PFSK-1 (cell line): ENCODE results near the gene DPH6.

Experiments
- POLR2AphosphoS5 ChIP-seq: IDR thresholded peaks from 2 replicates; pipeline ENCODE4 v1.6.1; 2012; ENCODE audit warnings: low read depth, mild to moderate bottlenecking, control low read depth, low read length, moderate library complexity
- REST ChIP-seq, 2 experiments: IDR thresholded peaks; 2 replicates each; pipeline versions ENCODE4 v1.6.1 to v1.8.0; 2011 to 2012; ENCODE audit warnings: low read depth in 2 of 2, low read length in 2 of 2, control low read depth in 1 of 2, inconsistent platforms in 1 of 2, mild to moderate bottlenecking in 1 of 2, moderate library complexity in 1 of 2; ENCODE audit not compliant: insufficient read depth in 1 of 2

- no peak for TF ChIP-seq REST (IDR thresholded peaks at IDR 0.05; ENCODE audit: insufficient read depth in 1 of 2, low read depth in 2 of 2, low read length in 2 of 2)
- TF ChIP-seq POLR2AphosphoS5 = no peak
These were observed 222.8 kb downstream of the DPH6 start for GRCh38 chr15:35323141-35323540.
